SU-DHL-6 (cell line): ENCODE results near the gene NRG3.

Source experiments
- H2AFZ ChIP-seq: fragments of 200-600 bp; sonication (generic); 2 replicates; pipeline ENCODE4 v1.6.1; 2014; ENCODE audit warnings: low read depth, mild to moderate bottlenecking, moderate library complexity, mixed read lengths, antibody characterized with exemption, low read length; ENCODE audit not compliant: severe bottlenecking
- H3F3A ChIP-seq: fragments of 200-600 bp; shearing (Covaris generic); 2 replicates; pipeline ENCODE4 v1.6.0; 2016; ENCODE audit warnings: antibody characterized with exemption, mild to moderate bottlenecking; ENCODE audit not compliant: insufficient read depth
- H3K27ac ChIP-seq: fragments of 200-600 bp; sonication (generic); 2 replicates; pipeline ENCODE4 v1.5.1; 2016; ENCODE audit warnings: low read depth, mild to moderate bottlenecking, low read length, moderate library complexity, mixed read lengths
- H3K27me3 ChIP-seq: fragments of 200-600 bp; sonication (generic), shearing (Covaris generic); 2 replicates; pipeline ENCODE4 v1.6.0; 2014; ENCODE audit warnings: mild to moderate bottlenecking, low read length
- H3K36me3 ChIP-seq: fragments of 200-600 bp; sonication (generic); 2 replicates; pipeline ENCODE4 v1.6.1; 2014; ENCODE audit warnings: mild to moderate bottlenecking, low read length, mixed read lengths
- H3K4me2 ChIP-seq: fragments of 300-600, 200-600 bp; shearing (Covaris generic), sonication (generic); 2 replicates; pipeline ENCODE4 v1.6.0; 2014; ENCODE audit warnings: low read length, low read depth, mild to moderate bottlenecking; ENCODE audit not compliant: poor library complexity, severe bottlenecking
- H3K4me3 ChIP-seq: fragments of 200-600 bp; sonication (generic); 2 replicates; pipeline ENCODE4 v1.5.1; 2014; ENCODE audit warnings: antibody characterized with exemption, low read length, mild to moderate bottlenecking, mixed read lengths; ENCODE audit not compliant: insufficient read depth, poor library complexity, severe bottlenecking
- H3K79me2 ChIP-seq: fragments of 200-600 bp; sonication (generic); 2 replicates; pipeline ENCODE4 v1.6.1; 2014; ENCODE audit warnings: mild to moderate bottlenecking, low read length, moderate library complexity; ENCODE audit not compliant: insufficient read depth
- H3K9ac ChIP-seq: fragments of 200-600 bp; sonication (generic); 2 replicates; pipeline ENCODE4 v1.7.0; 2014; ENCODE audit warnings: mild to moderate bottlenecking, low read length
- H3K9me2 ChIP-seq: fragments of 200-600 bp; sonication (generic); replicated peaks from 2 replicates; pipeline ENCODE4 v1.6.1; 2014; ENCODE audit warnings: low read length; ENCODE audit not compliant: insufficient read depth
- H3K9me3 ChIP-seq: fragments of 200-600 bp; sonication (generic); 2 replicates; pipeline ENCODE4 v1.6.1; 2014; ENCODE audit warnings: low read length, mixed read lengths; ENCODE audit not compliant: insufficient read depth
- H4K20me1 ChIP-seq: fragments of 200-600 bp; sonication (generic); 2 replicates; pipeline ENCODE4 v1.6.1; 2014; ENCODE audit warnings: low read depth, mild to moderate bottlenecking, antibody characterized with exemption, low read length, moderate library complexity, mixed read lengths
- CTCF ChIP-seq: fragments of 200-600 bp; sonication (generic); IDR thresholded peaks from one replicate; pipeline ENCODE4 v1.5.1; 2017; ENCODE audit warnings: antibody characterized with exemption, mild to moderate bottlenecking, low read length, moderate library complexity; ENCODE audit not compliant: insufficient read depth, poor library complexity, severe bottlenecking
- EZH2phosphoT487 ChIP-seq: fragments of 200-600 bp; sonication (generic), shearing (Covaris generic); conservative IDR thresholded peaks from 2 replicates; pipeline ENCODE4 v1.6.1; 2018; ENCODE audit warnings: mild to moderate bottlenecking, antibody characterized with exemption, low read length, moderate library complexity, mixed read lengths

The NRG3 gene

GRCh38 chr10:82736305-82736704 lies 861.3 kb downstream of the NRG3 start:
- Histone ChIP-seq H3K4me2 (no peak overlapping the region), H3K9me2 (no peaks in the 10 kb centered on the region), H3K36me3 (no peaks in the 10 kb centered on the region), H3K4me3 (no peak overlapping the region), H3K27me3 (no peaks in the 10 kb centered on the region), H4K20me1 (no peaks in the 10 kb centered on the region), H3K79me2 (no peaks in the 10 kb centered on the region), H3K9ac (no peak overlapping the region), H3F3A (no peaks in the 10 kb centered on the region), H3K9me3 (no peaks in the 10 kb centered on the region; the same call in 1 of the 2 replicates), H2AFZ (no peak overlapping the region), H3K27ac (no peak overlapping the region)
- TF ChIP-seq EZH2phosphoT487 (no peak), CTCF (no peak)

- Histone ChIP-seq H2AFZ (no peak overlapping the region), H3K36me3 (no peaks in the 10 kb centered on the region), H3K27ac (no peak overlapping the region), H3K9ac (no peak overlapping the region), H3K4me3 (no peak overlapping the region), H3K9me2 (no peaks in the 10 kb centered on the region), H3K27me3 (no peaks in the 10 kb centered on the region), H4K20me1 (no peaks in the 10 kb centered on the region), H3F3A (no peaks in the 10 kb centered on the region), H3K4me2 (no peak overlapping the region), H3K79me2 (no peaks in the 10 kb centered on the region), H3K9me3 (no peaks in the 10 kb centered on the region; the same call in 1 of the 2 replicates)
- TF ChIP-seq CTCF: no peak
- no peak for TF ChIP-seq EZH2phosphoT487
These were observed 862.6 kb downstream of the NRG3 start for GRCh38 chr10:82737549-82737948.

- Histone ChIP-seq H2AFZ (no peak overlapping the region), H4K20me1 (no peaks in the 10 kb centered on the region), H3K4me2 (no peak overlapping the region), H3K79me2 (no peaks in the 10 kb centered on the region), H3K27ac (no peak overlapping the region), H3K4me3 (no peak overlapping the region), H3K9me2 (no peaks in the 10 kb centered on the region), H3K9me3 (no peaks in the 10 kb centered on the region), H3K36me3 (no peaks in the 10 kb centered on the region), H3K9ac (no peak overlapping the region), H3K27me3 (no peaks in the 10 kb centered on the region), H3F3A (no peaks in the 10 kb centered on the region)
- no peak for TF ChIP-seq EZH2phosphoT487
- no peak for TF ChIP-seq CTCF
These were observed 863.6 kb downstream of the NRG3 start for GRCh38 chr10:82738592-82738991.
